Measurements from ENCODE around the gene ALKBH1. TPM values are rescaled to one million over a fixed set of nuclear protein-coding genes. Genes with fewer than 3 reads are reported as not detected.

Gene ALKBH1
- total and polyA plus RNA-seq, 2 of the 13 experiments (the other 11 are each of a cell fraction or from before 2014, with no cell fraction given), result 12.5 to 14.3 TPM

DNA sequence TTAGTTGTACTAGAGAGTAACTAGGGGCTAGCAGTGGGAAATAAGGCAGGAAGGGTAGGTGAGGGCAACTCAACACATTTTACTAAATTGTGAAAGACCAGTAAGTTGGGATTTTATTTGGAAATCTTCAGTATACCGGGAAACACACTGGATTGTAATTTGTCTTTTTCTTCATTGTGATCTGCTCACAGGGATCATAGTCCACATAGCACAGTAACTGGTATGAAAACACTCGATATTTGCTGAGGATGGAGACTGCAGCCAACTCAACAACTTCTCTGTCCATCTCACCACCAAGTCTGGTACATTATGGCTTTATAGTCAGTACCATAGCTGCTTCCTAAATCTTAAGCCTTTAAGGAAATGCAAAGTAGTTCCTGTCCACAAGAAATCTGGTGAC is 2.5 kb upstream of the ALKBH1 start (continued):
- TF ChIP-seq, protein P1, sequence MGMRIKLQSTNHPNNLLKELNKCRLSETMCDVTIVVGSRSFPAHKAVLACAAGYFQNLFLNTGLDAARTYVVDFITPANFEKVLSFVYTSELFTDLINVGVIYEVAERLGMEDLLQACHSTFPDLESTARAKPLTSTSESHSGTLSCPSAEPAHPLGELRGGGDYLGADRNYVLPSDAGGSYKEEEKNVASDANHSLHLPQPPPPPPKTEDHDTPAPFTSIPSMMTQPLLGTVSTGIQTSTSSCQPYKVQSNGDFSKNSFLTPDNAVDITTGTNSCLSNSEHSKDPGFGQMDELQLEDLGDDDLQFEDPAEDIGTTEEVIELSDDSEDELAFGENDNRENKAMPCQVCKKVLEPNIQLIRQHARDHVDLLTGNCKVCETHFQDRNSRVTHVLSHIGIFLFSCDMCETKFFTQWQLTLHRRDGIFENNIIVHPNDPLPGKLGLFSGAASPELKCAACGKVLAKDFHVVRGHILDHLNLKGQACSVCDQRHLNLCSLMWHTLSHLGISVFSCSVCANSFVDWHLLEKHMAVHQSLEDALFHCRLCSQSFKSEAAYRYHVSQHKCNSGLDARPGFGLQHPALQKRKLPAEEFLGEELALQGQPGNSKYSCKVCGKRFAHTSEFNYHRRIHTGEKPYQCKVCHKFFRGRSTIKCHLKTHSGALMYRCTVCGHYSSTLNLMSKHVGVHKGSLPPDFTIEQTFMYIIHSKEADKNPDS (CRISPR knock-in tag; IDR thresholded peaks at IDR 0.05), result no peak
- TF ChIP-seq, protein P2, sequence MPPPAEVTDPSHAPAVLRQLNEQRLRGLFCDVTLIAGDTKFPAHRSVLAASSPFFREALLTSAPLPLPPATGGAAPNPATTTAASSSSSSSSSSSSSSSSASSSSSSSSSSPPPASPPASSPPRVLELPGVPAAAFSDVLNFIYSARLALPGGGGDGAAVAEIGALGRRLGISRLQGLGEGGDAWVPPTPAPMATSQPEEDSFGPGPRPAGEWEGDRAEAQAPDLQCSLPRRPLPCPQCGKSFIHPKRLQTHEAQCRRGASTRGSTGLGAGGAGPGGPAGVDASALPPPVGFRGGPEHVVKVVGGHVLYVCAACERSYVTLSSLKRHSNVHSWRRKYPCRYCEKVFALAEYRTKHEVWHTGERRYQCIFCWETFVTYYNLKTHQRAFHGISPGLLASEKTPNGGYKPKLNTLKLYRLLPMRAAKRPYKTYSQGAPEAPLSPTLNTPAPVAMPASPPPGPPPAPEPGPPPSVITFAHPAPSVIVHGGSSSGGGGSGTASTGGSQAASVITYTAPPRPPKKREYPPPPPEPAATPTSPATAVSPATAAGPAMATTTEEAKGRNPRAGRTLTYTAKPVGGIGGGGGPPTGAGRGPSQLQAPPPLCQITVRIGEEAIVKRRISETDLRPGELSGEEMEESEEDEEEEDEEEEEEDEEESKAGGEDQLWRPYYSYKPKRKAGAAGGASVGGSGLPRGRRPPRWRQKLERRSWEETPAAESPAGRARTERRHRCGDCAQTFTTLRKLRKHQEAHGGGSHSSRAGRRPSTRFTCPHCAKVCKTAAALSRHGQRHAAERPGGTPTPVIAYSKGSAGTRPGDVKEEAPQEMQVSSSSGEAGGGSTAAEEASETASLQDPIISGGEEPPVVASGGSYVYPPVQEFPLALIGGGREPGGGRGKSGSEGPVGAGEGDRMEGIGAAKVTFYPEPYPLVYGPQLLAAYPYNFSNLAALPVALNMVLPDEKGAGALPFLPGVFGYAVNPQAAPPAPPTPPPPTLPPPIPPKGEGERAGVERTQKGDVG (CRISPR knock-in tag; IDR thresholded peaks at IDR 0.05; ENCODE audit: borderline replicate concordance), result no peak
- TF ChIP-seq ZNF44 (CRISPR knock-in tag; IDR thresholded peaks at IDR 0.05) (no peak), NFE2L2 (IDR thresholded peaks at IDR 0.05; ENCODE audit: low read length) (no peak), FOXO1 (CRISPR knock-in tag; IDR thresholded peaks at IDR 0.05) (peak; percentile 33; the same call in 1 of the 2 replicates), ASH2L (IDR thresholded peaks at IDR 0.05; ENCODE audit: insufficient read length, low read depth, low read length) (peak; percentile 30), NCOR1 (IDR thresholded peaks at IDR 0.05; ENCODE audit: borderline replicate concordance, low read length) (peak; percentile 33; the same call in 1 of the 2 replicates), ZNF101 (CRISPR knock-in tag; IDR thresholded peaks at IDR 0.05; ENCODE audit: borderline replicate concordance, low read depth) (no peak), TEAD3 (CRISPR knock-in tag; optimal IDR thresholded peaks at IDR 0.05; ENCODE audit: borderline replicate concordance) (peak; percentile 82), MAFF (IDR thresholded peaks at IDR 0.05; ENCODE audit: low read depth, low read length) (no peak), ZNF792 (CRISPR knock-in tag; IDR thresholded peaks at IDR 0.05) (no peak; the same call in 1 of the 2 replicates), SOX6 (IDR thresholded peaks at IDR 0.05) (no peak), SOX6 (CRISPR knock-in tag; IDR thresholded peaks at IDR 0.05) (peak; percentile 46; the same call in 1 of the 2 replicates), GATAD2A (CRISPR knock-in tag; IDR thresholded peaks at IDR 0.05) (peak; percentile 34), HDAC2 (CRISPR knock-in tag; IDR thresholded peaks at IDR 0.05) (0 out of 2 replicates have a peak, but pooled peaks have one; percentile 28), ZNF564 (CRISPR knock-in tag; IDR thresholded peaks at IDR 0.05) (no peak)
- TF ChIP-seq, protein P3, sequence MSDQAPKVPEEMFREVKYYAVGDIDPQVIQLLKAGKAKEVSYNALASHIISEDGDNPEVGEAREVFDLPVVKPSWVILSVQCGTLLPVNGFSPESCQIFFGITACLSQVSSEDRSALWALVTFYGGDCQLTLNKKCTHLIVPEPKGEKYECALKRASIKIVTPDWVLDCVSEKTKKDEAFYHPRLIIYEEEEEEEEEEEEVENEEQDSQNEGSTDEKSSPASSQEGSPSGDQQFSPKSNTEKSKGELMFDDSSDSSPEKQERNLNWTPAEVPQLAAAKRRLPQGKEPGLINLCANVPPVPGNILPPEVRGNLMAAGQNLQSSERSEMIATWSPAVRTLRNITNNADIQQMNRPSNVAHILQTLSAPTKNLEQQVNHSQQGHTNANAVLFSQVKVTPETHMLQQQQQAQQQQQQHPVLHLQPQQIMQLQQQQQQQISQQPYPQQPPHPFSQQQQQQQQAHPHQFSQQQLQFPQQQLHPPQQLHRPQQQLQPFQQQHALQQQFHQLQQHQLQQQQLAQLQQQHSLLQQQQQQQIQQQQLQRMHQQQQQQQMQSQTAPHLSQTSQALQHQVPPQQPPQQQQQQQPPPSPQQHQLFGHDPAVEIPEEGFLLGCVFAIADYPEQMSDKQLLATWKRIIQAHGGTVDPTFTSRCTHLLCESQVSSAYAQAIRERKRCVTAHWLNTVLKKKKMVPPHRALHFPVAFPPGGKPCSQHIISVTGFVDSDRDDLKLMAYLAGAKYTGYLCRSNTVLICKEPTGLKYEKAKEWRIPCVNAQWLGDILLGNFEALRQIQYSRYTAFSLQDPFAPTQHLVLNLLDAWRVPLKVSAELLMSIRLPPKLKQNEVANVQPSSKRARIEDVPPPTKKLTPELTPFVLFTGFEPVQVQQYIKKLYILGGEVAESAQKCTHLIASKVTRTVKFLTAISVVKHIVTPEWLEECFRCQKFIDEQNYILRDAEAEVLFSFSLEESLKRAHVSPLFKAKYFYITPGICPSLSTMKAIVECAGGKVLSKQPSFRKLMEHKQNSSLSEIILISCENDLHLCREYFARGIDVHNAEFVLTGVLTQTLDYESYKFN (CRISPR knock-in tag; conservative IDR thresholded peaks at IDR 0.05), result peak; percentile 47
- TF ChIP-seq, protein P4, sequence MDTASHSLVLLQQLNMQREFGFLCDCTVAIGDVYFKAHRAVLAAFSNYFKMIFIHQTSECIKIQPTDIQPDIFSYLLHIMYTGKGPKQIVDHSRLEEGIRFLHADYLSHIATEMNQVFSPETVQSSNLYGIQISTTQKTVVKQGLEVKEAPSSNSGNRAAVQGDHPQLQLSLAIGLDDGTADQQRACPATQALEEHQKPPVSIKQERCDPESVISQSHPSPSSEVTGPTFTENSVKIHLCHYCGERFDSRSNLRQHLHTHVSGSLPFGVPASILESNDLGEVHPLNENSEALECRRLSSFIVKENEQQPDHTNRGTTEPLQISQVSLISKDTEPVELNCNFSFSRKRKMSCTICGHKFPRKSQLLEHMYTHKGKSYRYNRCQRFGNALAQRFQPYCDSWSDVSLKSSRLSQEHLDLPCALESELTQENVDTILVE (CRISPR knock-in tag; IDR thresholded peaks at IDR 0.05), result no peak
- TF ChIP-seq, protein P5, sequence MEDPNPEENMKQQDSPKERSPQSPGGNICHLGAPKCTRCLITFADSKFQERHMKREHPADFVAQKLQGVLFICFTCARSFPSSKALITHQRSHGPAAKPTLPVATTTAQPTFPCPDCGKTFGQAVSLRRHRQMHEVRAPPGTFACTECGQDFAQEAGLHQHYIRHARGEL (CRISPR knock-in tag; IDR thresholded peaks at IDR 0.05), result no peak
